ENCODE results near the gene PER3.

DNA sequence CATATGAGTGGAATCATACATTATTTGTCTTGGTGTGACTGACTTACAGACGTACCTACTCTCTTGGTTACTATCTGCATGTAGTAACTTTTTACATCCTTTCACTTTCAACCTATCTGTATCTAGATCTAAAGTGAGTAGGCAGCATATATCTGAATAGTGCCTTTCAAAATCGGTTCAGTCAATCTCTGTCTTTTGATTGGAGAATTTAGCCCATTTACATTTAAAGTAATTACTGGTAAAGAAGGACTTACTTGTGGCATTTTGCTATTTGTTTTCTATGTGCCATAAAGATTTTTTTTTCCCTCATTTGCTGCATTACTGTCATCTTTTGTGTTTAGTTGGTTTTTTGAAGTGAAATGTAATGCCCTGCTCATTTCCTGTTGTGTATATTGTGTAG lies 54.6 kb downstream of the PER3 start:
- TF ChIP-seq ISL1 (CRISPR knock-in tag; IDR thresholded peaks at IDR 0.05) (no peak), RARB (CRISPR knock-in tag; IDR thresholded peaks at IDR 0.05) (no peak), PPARA (CRISPR knock-in tag; IDR thresholded peaks at IDR 0.05; ENCODE audit: borderline replicate concordance) (no peak), ZFP3 (CRISPR knock-in tag; IDR thresholded peaks at IDR 0.05) (no peak), ESRRG (CRISPR knock-in tag; IDR thresholded peaks at IDR 0.05) (no peak), ARNTL (CRISPR knock-in tag; IDR thresholded peaks at IDR 0.05; ENCODE audit: borderline replicate concordance, low read depth) (no peak), ZC3H10 (CRISPR knock-in tag; IDR thresholded peaks at IDR 0.05) (no peak), ZFP30 (CRISPR knock-in tag; IDR thresholded peaks at IDR 0.05) (no peak), BACH2 (CRISPR knock-in tag; IDR thresholded peaks at IDR 0.05; ENCODE audit: borderline replicate concordance) (no peak)
- TF ChIP-seq, protein P1, sequence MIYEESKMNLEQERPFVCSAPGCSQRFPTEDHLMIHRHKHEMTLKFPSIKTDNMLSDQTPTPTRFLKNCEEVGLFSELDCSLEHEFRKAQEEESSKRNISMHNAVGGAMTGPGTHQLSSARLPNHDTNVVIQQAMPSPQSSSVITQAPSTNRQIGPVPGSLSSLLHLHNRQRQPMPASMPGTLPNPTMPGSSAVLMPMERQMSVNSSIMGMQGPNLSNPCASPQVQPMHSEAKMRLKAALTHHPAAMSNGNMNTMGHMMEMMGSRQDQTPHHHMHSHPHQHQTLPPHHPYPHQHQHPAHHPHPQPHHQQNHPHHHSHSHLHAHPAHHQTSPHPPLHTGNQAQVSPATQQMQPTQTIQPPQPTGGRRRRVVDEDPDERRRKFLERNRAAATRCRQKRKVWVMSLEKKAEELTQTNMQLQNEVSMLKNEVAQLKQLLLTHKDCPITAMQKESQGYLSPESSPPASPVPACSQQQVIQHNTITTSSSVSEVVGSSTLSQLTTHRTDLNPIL (CRISPR knock-in tag; IDR thresholded peaks at IDR 0.05; ENCODE audit: low read depth): no peak
- TF ChIP-seq, protein P2, sequence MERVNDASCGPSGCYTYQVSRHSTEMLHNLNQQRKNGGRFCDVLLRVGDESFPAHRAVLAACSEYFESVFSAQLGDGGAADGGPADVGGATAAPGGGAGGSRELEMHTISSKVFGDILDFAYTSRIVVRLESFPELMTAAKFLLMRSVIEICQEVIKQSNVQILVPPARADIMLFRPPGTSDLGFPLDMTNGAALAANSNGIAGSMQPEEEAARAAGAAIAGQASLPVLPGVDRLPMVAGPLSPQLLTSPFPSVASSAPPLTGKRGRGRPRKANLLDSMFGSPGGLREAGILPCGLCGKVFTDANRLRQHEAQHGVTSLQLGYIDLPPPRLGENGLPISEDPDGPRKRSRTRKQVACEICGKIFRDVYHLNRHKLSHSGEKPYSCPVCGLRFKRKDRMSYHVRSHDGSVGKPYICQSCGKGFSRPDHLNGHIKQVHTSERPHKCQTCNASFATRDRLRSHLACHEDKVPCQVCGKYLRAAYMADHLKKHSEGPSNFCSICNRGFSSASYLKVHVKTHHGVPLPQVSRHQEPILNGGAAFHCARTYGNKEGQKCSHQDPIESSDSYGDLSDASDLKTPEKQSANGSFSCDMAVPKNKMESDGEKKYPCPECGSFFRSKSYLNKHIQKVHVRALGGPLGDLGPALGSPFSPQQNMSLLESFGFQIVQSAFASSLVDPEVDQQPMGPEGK (CRISPR knock-in tag; IDR thresholded peaks at IDR 0.05; ENCODE audit: borderline replicate concordance): no peak
